HG02798 (cell line): Measurements from ENCODE around the gene FUT1.
"Not testable (repeated sequence)": the region's sequence is repeated elsewhere in the genome, so short reads cannot be mapped to it uniquely, and the experiment has no call there.

Experiments used
- ATAC-seq: cut with Tn5 transposase; IDR thresholded peaks from one replicate; pipeline ENCODE4 v1.9.1; 2021; ENCODE audit warnings: mild to moderate bottlenecking; ENCODE audit not compliant: unreplicated experiment, poor library complexity

Gene FUT1

DNA sequence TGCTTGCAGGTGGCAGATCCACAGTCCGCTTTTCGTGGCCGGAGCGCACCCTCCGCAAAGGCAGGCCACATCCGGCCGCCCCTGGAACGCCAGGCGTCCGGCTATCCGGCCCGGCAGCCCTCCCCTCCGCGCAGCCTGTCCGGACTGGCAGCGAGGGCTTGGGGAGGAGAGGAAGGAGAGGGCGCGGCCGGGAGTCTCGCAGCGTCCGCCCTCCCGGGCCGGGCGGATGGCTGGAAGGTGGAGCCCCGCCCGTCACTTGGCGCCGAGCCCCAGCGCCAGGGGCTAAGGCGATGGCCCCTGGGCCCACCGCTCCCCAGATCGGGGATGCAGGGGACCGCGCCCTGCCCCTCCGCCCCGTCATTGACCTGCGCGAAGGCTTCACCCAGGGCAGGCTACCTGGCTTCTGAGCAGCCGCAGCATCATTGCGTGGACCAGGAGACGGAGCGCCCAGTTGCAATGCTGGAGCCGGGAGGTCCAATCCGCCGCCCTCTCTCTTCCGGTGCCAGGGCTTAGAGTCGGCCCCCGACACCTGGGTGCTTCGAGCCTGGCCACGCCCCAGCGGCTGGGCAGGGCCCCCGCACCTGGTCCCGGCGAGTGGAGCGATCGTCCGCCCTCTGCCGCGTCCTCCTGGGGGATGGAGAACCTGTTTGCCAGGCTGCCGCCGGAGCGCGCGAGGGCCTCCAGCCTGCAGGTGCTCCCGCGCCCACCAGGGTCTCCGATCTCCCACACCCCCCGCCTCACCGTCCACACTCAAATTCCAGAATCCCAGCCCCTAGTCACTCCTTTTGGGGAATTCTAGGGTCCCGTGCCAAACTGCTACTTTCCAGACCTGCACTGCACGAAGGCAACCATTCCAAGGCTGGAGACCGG lies at the start of gene FUT1:
Gene FUT1, minus strand, starts transcription at position 146 of the 870 bp plus-strand sequence. CDS start 1,360 bp downstream, outside the sequence.
- no peak for ATAC-seq

DNA sequence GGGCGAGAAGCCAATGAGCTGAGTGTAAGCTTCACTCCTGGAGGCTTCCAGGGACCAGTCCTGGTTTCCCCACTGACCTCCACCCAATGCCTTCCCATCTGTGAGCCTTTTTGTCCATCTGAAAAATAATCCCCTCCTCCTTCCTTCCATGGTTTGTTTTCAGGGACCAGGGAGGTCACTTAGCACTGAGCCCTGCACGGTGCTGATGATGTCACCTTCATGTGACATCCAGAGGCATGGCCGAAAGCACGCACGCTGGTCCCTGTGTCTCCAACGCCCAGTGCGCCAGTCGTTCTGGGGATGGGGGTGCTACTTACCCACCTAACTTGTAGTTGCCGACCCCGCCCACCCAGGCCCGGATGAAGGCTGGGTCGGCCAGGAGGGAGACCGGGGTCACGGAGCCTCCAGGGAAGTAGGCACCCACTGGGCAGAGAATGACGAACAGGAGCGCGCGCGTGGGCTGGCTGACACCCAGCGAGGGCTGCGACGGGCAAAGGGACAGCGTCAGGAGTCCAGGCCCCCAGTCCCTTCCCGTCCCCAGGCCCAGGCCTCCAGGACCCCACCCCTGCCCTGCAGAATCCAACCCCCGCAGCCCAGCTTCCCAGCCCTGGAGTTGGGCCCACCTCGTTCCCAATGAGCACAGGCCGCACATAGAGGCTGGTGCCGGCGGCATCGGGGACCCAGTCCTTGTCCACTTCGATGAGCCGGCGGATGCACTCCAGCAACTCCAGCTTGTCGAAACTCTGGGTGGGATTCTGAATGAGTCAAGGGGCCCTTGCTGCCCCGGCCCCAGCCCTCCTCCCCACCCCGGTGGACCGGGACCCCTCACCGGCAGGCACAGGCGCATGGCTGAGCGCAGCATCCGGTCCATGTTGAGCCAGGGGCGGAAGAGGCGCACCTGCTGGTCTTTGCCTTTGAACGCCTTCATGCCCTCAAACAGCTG lies 47.2 kb upstream of the FUT1 start:
- no peak for ATAC-seq

DNA sequence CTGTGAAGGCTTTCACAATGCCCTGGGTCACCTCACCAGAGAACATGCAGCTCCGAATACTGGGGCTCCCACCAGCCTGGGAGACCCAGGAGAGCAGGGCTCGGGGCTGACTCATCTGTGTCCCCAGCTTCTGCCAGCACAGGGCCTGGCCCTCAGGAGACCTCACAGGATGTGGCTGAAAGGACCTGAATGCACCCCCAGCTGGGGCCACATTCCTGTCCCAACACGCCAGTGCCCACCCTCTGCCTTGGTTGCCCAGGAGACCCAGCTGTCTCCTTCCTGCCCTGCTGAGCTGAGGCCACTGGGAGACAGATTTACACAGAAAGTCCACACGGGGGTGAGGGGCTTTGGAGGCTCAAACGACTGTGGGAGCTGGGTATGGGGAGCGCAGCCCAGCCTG lies 46.5 kb upstream of the FUT1 start:
- ATAC-seq, result no peak

DNA sequence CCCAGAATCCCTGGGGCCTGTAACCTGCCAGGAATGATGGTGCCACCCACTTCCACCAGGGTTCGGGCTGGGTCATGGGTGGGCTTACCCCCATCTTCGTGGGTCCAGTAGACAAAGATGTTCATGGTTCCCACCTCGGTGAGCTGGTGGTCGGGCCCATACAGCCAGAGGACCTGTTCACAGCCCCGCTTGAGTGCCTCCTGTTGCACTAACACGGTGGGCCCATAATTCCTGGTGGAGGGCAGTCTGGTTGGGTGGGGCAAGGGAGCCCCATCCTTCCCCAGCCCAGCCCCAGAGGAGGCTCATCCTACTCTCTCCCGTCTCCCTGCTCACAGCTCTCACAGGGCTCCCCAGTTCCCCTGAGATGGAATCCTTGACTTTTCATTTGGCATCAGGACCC lies 44.7 kb upstream of the FUT1 start:
- ATAC-seq, result no peak

DNA sequence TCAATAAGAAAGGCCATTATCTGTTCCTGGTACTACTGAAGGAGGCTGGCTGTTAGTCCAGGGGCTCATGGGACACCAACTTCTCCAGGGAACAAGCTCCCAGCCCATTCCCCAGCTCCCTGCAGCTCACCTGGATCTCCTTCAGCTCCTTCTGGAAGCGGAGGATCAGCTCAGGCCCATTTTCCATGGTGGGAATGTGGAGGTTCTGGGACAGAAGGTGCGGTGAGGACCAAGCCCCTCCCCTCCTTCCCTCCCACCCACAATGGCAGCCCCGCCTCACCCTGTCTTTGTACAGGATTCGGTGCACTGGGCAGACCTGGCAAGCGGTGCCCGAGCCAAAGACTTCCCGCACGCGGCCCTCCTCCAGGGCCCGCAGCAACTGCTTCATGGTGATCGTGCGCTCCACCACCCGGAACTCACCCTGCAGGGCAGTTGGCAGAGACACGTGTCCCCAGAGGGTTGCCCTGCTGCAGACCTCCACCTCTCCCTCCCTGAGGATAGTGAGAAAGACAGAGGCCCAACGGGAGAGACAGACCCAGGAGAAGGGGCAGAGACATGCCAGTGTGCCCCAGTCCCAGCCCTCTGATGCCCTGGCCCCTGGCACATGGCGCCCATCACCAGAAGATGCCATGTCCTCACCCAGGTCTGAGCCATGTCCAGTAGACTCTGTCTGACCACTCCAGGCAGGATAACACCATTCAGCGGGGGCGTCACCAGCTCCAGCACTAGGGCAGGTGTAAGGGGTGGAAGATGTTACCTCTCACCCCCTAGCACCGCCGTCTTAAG lies 44.0 kb upstream of the FUT1 start:
- no peak for ATAC-seq

DNA sequence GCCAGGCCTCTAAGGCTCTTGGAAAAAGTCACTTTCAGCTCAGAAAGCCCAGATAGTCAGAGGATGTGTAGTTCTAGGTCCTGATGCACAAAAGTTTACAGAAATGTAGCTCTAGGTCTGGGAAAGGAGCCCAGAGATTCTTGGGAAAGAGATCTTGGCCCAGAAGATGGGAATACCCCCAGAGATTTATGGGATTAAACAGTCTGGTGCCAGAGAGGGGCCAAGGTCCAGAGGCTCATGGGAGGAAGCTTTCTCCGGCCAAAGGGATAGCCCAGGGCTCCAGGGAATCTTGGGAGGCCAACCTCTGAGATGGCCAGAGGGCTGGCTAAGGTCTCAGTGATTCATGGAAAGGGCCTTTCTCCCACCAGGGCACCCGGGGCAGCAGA lies 43.2 kb upstream of the FUT1 start:
- no peak for ATAC-seq

DNA sequence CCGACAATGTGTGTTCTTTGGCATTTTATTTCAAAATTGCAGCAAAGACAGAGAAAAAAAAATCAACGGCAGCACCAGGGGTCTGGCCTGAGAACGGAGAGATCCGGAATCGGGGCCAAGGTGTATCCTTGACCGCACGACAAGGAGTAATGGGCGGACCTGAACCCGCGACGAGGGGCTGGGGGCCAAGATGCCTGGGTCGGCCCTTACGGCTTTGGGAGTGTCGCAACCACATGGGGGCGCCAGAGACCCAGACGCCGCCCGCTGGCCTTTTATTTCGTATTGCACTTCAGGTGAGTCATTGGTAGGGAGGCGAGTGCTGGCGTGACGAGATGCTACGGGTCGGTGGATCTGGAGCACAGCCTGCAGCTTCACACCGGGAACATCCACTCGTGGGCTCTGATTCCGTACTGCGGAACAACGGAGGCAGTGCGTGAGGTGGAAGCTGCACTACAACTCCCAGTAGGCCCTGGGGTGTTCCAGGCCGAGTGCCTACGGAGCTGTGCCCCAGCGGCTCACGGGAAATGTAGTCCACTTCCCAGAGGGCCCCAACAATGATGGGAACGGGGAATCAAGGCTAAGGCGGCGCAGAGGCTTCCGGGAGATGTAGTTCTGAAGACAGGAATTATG lies 42.7 kb upstream of the FUT1 start:
- ATAC-seq, result peak; percentile 81

DNA sequence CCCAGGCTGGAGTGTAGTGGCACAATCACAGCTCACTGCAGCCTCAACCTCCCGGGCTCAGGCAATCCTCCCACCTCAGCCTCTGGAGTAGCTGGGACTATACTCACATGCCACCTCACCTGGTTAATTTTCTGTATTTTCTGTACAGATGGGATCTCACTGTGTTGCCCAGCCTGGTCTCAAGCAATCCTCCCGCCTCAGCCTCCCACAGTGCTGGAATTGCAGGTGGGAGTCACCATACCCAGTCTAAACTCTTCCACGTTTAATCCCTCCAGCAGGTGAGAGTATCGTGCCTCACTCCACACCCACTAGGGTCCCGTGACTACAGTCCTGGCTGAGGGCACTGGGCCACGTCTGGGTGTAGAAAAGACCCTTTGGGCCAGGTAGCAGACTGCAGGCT lies 41.9 kb upstream of the FUT1 start:
- no peak for ATAC-seq

DNA sequence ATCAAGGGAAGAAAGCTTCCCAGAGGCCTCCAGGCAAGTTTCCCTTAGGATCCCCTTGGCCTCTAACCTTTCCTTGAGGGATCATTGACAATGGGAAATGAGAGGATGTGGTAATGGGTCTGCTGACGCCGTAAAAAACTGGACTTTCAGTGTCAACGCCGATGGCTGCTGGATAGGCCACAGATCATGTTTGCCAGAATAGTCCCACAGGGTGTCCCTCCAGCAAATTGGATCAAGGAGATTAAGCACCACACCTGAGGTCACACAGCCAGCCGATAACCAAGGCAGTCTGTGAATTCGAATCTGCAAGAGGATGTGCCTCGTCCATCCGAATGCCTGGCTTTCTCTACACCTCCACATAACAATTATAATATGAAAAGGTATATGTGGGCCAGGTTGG lies 40.8 kb upstream of the FUT1 start:
- ATAC-seq, result no peak

DNA sequence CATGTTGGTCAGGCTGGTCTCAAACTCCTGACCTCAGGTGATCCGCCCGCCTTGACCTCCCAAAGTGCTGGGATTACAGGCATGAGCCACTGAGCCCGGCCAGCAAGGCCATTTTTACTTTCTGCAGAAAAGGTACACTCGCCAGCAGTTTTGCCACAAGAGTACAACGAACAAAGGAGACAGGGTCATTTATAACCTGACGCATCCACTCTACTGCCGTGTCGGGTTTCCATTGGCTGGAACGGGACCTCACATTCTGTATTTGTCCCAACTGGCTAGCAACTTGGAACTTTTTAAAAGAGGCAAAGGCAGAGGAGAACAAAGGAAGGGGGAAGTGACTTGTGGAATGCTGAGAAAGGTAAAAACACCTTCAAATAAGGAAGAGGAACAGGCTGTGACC lies 34.9 kb upstream of the FUT1 start:
- not testable (repeated sequence) for ATAC-seq

DNA sequence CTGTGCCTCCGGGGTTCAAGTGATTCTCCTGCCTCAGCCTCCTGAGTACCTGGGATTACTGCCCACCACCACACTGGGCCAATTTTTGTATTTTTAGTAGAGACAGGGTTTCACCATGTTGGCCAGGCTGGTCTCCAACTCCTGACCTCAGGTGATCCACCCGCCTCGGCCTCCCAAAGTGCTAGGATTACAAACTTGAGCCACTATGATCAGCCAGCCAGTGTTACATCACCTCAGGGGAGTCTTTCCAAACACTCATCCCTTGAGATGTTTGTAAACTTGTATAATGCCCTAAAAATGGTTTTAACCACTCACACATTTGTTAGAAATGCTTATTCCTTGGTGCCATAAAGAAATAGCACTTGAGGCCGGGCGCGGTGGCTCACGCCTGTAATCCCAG lies 34.0 kb upstream of the FUT1 start:
- not testable (repeated sequence) for ATAC-seq

DNA sequence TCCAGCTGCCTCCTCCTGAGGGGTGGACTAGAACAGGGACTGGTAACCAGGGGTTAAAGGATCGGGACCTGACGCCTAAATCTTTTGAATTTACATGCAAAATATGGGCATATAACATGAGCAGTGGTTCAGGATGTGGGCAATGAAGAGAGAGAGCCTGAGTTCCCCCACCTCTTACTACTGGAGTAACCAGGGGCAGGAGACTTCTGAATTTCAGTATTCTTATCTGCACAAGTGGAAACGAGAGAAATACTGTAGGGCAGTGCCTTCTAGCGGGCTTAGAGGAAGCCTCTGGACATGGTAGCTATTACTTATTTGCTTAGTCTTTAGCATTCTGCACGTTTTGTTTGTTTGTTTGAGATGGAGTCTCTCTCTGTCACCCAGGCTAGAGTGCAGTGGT lies 32.1 kb upstream of the FUT1 start:
- no peak for ATAC-seq

DNA sequence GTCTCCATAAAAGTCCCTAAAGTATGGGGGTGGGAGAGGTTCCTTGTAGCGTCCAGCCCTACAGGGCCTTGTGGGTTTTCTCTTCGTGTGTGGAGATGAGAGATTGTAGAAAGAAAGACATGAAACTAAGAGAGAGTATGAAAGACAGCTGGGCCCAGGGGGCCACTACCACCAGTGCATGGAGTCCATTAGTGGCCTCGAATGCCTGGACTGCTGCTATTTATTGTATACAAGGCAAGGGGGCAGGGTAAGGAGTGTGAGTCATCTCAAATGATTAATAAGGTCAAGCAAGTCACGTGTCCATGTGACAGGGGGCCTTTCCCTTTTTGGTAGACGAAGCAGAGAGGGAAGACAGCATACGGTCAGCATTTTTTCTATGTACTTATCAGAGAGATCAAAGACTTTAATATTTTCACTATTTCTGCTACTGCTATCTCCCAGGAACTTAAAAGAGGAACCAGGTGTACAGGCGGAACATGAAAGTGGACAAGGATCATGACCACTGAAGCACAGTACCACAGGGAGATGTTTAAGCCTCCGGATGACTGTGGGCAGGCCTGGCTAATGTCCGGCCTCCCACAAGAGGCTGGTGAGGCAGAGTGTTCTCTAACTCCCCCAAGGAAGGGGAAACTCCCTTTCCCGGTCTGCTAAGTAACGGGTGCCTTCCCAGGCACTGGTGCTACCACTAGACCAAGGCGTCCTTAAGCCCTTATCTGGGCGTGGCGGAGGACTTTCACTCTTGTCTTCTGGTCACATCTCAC lies 28.4 kb upstream of the FUT1 start:
- no peak for ATAC-seq

DNA sequence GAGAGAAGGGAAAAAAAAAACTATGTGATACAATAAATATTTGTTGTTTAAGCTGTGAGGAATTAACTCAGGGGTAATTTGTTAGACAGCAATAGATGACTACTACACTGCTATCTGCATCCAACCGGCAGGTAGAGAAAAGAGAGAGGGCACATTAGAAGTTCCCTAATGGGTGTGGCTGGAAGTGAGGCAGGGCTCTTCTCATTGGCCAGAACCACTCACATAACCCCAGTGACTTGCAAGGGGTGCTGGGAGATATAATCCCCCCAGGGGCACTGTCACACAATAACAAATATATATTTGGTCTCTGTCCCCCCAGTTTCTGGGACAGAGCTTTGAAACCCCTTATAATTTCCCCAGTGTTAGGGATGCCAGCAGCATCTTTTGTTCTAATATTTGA lies 27.2 kb upstream of the FUT1 start:
- no peak for ATAC-seq

DNA sequence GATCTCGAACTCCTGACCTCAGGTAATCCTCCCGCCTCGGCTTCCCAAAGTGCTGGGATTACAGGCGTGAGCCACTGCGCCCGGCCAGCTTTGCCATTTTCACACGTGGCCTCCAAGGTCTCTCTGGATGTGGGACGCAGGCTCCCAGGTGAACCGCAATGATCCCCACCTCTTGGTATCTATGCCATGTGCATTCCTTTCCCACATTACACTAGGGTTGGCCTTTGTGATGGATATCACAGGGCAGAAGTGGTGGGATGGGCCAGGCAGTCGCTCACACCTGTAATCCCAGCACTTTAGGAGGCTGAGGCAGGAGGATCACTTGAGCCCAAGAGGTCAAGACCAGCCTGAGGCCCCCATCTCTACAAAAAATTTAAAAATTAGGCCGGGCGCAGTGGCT lies 25.3 kb upstream of the FUT1 start:
- ATAC-seq, result no peak

DNA sequence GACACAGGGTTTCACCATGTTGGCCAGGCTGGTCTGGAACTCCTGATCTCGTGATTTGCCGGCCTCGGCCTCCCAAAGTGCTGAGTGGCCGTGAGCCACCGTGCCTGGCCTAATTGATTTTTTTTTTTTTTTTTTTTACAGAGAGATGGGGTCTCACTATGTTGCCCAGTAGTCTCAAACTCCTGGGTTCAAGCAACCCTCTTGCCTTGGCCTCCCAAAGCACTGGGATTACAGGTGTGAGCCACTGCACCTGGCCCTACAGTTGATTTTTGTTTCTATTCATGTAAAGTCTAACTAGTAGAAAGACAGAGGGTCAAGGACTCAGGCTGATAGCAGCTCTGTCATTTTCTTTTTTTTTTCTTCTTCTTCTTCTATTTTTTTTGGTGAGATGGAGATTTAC lies 24.7 kb upstream of the FUT1 start:
- ATAC-seq, result no peak

DNA sequence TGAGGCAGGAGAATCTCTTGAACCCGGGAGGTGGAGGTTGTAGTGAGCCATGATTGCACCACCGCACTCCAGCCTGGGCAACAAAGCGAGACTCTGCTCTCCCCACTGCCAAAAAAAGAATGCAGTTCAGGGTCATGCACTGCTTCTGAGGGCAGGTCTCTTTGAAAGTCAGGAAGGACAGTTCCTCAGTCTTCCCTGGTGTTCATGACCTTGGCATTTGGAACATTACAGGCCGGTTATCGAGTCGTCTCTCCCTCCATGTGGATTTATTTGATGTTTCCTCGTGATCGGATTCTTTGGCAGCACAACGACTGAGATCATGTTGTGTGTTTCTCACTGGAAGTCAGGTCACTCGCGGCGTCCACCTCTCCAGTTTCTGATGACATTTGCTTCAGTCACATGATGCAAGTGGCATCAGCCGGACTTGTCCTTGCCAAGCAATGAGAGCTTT lies 20.1 kb upstream of the FUT1 start:
- no peak for ATAC-seq

DNA sequence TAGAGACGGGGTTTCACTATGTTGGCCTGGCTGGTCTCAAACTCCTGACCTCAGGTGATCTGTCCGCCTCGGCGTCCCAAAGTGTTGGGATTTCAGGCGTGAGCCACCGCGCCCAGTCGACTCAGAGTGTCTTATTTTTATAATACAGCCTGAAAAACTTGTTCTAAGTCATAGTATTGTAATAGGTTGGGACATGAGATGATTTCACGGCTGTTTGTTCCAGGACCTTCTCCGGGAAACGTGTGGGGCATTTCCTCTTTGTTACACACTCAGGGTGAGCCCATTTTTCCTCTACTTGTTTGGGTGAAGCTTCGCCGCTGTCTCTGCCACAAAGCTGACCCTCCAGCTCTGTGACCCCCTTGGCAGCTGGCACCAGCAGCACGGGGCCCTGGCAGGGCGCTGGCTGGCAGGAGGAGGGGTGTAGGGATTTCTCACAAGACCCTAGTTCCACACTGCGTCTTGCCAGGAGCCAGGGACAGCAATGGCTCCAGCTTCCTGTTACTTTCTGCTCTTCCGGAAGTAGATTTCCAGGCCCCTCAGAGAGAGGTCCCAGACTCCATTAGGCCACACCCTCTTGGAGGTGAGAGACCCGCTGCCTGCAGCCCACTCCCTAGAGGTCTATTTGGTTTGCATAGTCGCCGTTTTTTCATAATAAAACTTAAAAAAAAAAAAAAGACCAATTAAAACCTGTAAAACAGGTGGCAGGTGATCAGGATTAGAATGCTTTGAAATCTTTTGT lies 18.5 kb upstream of the FUT1 start:
- ATAC-seq, result no peak

DNA sequence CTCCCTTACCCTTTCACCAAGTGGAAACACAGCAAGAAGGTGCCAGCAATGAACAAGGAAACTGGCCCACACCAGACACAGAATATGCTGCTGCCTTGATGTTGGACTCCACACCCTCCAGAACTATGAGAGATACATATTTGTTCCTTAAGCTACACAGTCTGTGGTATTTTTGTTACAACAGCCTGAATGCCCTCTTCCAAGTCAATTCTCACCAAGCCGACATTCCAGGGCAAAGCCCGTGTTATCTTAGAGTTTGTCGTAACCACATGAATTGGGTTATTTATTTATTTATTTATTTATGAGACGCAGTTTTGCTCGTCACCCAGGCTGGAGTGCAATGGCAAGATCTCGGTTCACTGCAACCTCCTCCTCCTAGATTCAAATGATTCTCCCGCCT lies 17.8 kb upstream of the FUT1 start:
- no peak for ATAC-seq
